Measurements from ENCODE around the gene PLB1. TPM values are rescaled to one million over a fixed set of nuclear protein-coding genes. Genes with fewer than 3 reads are reported as not detected.

The PLB1 gene
- total RNA-seq, 2 donors from 2014 or later, result 19.2 to 29.6 TPM

GRCh38 chr2:28568036-28568435 lies 72.2 kb downstream of the PLB1 start:
- DNase-seq (ENCODE audit: low spot score), result no peak
- no peak overlapping the region for H3K4me3 ChIP-seq
- no peaks in the 10 kb centered on the region for H3K36me3 ChIP-seq
- no peak for ATAC-seq (ENCODE audit: insufficient number of reproducible peaks, low FRiP score, low read depth)
- H3K9me3 ChIP-seq, result no peaks in the 10 kb centered on the region
- H3K4me1 ChIP-seq (ENCODE audit: control insufficient read depth in 1 of 2, low read depth in 2 of 2), result peaks cover 5 to 26% of the 10 kb centered on the region in 2 donors
- no peak for TF ChIP-seq CTCF (IDR thresholded peaks at IDR 0.05)
- no peaks in the 10 kb centered on the region for H3K27me3 ChIP-seq (replicated peaks; ENCODE audit: insufficient read depth)
- no peak overlapping the region for H3K27ac ChIP-seq

GRCh38 chr2:28568533-28568932 lies 72.7 kb downstream of the PLB1 start:
- Histone ChIP-seq H3K27me3 (replicated peaks; ENCODE audit: insufficient read depth) (no peaks in the 10 kb centered on the region), H3K9me3 (no peaks in the 10 kb centered on the region), H3K27ac (no peak overlapping the region), H3K4me3 (no peak overlapping the region), H3K36me3 (no peaks in the 10 kb centered on the region), H3K4me1 (ENCODE audit: control insufficient read depth in 1 of 2, low read depth in 2 of 2) (peaks cover 5 to 26% of the 10 kb centered on the region in 2 donors)
- ATAC-seq (ENCODE audit: insufficient number of reproducible peaks, low FRiP score, low read depth), result no peak
- DNase-seq (ENCODE audit: low spot score), result no peak
- no peak for TF ChIP-seq CTCF (IDR thresholded peaks at IDR 0.05)

GRCh38 chr2:28570431-28570830 lies 74.6 kb downstream of the PLB1 start:
- Histone ChIP-seq H3K9me3 (no peaks in the 10 kb centered on the region), H3K27ac (no peak overlapping the region), H3K36me3 (no peaks in the 10 kb centered on the region), H3K27me3 (replicated peaks; ENCODE audit: insufficient read depth) (no peaks in the 10 kb centered on the region), H3K4me3 (no peak overlapping the region), H3K4me1 (ENCODE audit: control insufficient read depth in 1 of 2, low read depth in 2 of 2) (peaks cover 5 to 26% of the 10 kb centered on the region in 2 donors)
- ATAC-seq (ENCODE audit: insufficient number of reproducible peaks, low FRiP score, low read depth) (no peak), DNase-seq (ENCODE audit: low spot score) (no peak)
- no peak for TF ChIP-seq CTCF (IDR thresholded peaks at IDR 0.05)

- no peaks in the 10 kb centered on the region for H3K9me3 ChIP-seq
- ATAC-seq (ENCODE audit: insufficient number of reproducible peaks, low FRiP score, low read depth) (no peak), DNase-seq (ENCODE audit: low spot score) (no peak)
- no peaks in the 10 kb centered on the region for H3K4me1 ChIP-seq (ENCODE audit: control insufficient read depth in 1 of 2, low read depth in 2 of 2)
- TF ChIP-seq CTCF (IDR thresholded peaks at IDR 0.05), result no peak
- no peak overlapping the region for H3K4me3 ChIP-seq
- H3K27ac ChIP-seq, result no peak overlapping the region
- no peaks in the 10 kb centered on the region for H3K27me3 ChIP-seq (replicated peaks; ENCODE audit: insufficient read depth)
- H3K36me3 ChIP-seq, result no peaks in the 10 kb centered on the region
Observed at GRCh38 chr2:28576714-28577113, 80.9 kb downstream of the PLB1 start.

- H3K9me3 ChIP-seq, result no peaks in the 10 kb centered on the region
- no peaks in the 10 kb centered on the region for H3K36me3 ChIP-seq
- TF ChIP-seq CTCF (IDR thresholded peaks at IDR 0.05), result no peak
- ATAC-seq (ENCODE audit: insufficient number of reproducible peaks, low FRiP score, low read depth) (no peak), DNase-seq (ENCODE audit: low spot score) (no peak)
- H3K27me3 ChIP-seq (replicated peaks; ENCODE audit: insufficient read depth), result no peaks in the 10 kb centered on the region
- no peaks in the 10 kb centered on the region for H3K4me1 ChIP-seq (ENCODE audit: control insufficient read depth in 1 of 2, low read depth in 2 of 2)
- H3K27ac ChIP-seq, result no peak overlapping the region
- H3K4me3 ChIP-seq, result no peak overlapping the region
Observed at GRCh38 chr2:28577791-28578680, 82.2 kb downstream of the PLB1 start.

All from thoracic aorta (tissue), 2 donors.